GM12874 (cell line): ENCODE results near the gene GNA15.

Experiments used
- TF ChIP-seq, protein P1 (sequence below): IDR thresholded peaks from 2 replicates; pipeline ENCODE4 v1.5.1; 2011; ENCODE audit warnings: low read depth, mild to moderate bottlenecking, control low read depth, low read length, moderate library complexity; ENCODE audit not compliant: insufficient read depth

The GNA15 gene

DNA sequence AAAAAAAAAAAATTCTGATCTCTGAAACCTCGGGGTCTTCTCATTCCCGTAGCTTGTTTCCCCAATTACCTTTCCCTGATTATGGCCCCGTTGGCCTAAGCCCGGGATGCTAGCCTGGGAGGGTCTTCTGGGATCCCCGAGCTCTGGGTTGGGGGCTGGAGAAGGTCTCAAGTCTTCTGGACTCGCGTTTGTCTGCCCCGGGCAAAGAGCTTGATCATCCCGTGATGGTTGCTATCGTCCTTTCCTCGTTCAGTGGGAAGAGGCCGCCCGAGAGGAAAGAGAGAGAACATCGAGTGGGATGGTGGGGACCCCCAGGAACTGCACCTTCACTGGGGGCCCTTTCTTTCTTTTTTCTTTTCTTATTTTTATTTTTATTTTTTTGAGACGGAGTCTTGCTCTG, 2.4 kb downstream of the GNA15 start:
- TF ChIP-seq, protein P1, sequence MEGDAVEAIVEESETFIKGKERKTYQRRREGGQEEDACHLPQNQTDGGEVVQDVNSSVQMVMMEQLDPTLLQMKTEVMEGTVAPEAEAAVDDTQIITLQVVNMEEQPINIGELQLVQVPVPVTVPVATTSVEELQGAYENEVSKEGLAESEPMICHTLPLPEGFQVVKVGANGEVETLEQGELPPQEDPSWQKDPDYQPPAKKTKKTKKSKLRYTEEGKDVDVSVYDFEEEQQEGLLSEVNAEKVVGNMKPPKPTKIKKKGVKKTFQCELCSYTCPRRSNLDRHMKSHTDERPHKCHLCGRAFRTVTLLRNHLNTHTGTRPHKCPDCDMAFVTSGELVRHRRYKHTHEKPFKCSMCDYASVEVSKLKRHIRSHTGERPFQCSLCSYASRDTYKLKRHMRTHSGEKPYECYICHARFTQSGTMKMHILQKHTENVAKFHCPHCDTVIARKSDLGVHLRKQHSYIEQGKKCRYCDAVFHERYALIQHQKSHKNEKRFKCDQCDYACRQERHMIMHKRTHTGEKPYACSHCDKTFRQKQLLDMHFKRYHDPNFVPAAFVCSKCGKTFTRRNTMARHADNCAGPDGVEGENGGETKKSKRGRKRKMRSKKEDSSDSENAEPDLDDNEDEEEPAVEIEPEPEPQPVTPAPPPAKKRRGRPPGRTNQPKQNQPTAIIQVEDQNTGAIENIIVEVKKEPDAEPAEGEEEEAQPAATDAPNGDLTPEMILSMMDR, result no peak

DNA sequence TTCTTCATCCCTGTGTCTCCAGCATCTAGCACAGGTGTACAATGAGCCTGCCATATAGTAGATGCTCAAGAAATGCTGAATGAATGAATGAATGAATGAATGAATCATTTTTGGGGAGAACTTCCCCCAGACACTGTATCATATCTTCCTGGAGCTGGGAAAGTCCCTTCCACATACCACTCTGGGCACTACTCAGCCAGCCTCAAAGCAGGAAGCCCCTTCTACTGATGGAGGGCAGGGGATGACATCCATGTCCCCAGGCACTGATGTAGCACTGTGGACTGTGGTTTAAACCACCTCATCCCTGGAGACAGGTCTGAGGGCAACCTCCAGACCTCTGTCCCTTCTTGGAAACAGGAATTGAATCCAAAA, 4.8 kb downstream of the GNA15 start:
- TF ChIP-seq, protein P1, result no peak

DNA sequence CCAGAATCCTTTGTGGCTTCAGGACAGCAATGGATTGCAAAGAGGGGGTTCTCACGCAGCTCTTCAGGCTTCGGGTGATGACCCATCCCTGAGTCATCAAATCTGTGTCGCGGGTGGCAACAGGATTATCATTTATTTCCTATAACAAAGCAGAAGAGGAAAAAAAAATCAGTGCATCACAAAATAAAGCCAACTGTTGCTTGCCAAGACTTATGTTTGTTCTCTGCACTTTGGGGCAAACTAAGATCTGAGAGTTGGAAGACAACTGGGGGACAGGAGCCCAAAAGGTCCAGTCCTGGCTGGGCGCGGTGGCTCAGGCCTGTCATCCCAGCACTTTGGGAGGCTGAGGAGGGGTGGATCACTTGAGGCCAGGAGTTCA, 6.4 kb downstream of the GNA15 start:
- TF ChIP-seq, protein P1, result no peak

DNA sequence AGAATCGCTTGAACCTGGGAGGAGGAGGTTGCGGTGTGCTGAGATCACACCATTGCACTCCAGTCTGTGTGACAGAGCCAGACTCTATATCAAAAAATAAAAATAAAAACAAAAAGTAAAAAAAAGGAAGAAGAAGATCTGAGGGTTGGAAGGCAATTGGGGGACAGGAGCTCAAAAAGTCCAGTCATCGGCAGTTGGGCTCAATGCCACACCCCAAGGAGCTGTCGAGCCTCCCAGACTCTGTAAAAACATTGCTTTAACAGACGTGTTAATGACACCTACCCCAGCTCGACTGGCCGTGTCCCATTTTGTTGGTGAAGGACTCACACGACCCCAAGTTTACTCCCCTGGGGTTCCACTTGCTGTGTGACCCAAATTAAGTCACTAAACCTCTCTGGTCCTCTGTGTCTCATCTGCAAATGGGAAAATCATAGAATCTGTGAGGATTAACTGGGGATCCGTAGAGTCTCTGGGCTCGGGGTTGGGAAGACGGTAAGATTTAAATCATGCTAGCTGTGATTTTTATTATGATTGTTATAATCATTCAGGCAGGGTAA, 7.0 kb downstream of the GNA15 start:
- TF ChIP-seq, protein P1, result no peak

DNA sequence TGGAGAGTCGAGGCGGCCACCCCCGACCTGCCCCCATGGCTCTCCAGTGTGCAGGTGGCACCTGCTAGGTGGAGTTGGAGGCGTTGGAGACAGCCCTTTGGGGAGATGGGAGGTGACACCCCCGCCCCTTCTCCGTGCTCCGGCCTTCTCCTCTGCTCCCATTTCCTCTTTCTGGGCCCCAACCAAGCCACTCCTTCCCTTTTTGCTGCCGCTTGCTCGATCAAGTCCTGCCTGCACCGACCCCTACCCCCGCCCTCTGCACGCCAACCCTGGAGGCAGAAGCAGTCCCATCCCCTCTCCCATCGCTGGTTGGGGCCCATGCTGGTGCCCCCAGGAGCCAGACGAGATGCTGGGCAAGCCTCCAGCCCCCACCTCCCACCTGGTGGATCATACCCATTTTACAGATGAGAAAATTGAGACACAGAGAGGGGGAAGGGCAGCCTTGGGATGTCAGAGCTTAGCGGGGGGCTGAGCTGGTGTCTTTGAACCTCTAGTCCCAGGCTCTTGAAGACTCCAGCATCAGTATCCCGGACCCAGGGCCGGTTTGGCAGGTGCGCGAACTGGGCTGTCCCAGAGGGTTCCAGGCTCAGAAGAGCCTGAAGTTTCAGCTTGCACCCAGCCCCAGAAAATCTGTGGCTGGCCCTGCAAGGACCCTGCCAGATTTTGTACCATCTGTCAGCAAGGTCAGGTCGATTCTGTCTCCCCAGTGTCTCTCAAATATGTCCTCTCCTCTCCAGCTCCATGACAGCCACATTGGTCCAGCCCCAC, 10.3 kb downstream of the GNA15 start:
- TF ChIP-seq, protein P1, result no peak

DNA sequence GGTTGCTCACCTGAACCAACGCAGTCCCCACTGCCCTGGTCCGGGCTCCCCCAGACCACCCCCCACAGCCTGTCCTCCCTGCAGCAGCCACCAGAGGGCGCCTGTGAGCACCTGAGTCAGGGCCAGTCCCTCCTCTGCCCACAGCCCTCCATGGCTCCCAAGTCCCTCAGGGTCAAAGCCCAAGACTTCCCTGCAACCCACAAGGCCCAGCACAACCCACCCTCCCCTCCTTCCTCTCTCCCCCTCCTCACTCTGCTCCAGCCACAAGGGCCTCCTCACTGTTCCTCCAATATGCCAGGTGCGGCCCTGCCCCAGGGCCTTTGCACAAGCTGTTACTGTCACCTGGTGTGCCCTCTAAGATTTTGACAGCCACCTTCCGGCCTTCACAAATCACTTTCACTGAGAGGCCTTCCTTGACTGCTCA, 10.9 kb downstream of the GNA15 start:
- TF ChIP-seq, protein P1, result peak; percentile 96

DNA sequence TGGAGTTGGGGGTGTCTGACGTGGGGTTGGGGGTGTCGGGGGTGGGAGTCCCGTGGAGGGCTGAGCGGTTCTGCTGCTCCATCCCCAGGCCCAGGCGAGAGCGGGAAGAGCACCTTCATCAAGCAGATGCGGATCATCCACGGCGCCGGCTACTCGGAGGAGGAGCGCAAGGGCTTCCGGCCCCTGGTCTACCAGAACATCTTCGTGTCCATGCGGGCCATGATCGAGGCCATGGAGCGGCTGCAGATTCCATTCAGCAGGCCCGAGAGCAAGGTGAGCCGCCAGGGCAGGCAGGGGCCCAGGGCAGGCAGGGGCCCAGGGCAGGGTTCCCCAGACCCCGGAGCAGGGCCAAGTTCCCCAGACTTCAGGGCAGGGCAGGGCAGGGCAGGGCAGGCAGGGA, 12.7 kb downstream of the GNA15 start:
- TF ChIP-seq, protein P1, result no peak
